Measurements from ENCODE around the gene TGFB1I1. TPM values are rescaled to one million over a fixed set of nuclear protein-coding genes. Genes with fewer than 3 reads are reported as not detected.
A peak's percentile ranks its signal among the peaks of the same experiment; 100 is the strongest.

The TGFB1I1 gene
- total and polyA plus RNA-seq, 2 of the 13 experiments (the other 11 are each of a cell fraction or from before 2014, with no cell fraction given), result 0.80 to 2.9 TPM

DNA sequence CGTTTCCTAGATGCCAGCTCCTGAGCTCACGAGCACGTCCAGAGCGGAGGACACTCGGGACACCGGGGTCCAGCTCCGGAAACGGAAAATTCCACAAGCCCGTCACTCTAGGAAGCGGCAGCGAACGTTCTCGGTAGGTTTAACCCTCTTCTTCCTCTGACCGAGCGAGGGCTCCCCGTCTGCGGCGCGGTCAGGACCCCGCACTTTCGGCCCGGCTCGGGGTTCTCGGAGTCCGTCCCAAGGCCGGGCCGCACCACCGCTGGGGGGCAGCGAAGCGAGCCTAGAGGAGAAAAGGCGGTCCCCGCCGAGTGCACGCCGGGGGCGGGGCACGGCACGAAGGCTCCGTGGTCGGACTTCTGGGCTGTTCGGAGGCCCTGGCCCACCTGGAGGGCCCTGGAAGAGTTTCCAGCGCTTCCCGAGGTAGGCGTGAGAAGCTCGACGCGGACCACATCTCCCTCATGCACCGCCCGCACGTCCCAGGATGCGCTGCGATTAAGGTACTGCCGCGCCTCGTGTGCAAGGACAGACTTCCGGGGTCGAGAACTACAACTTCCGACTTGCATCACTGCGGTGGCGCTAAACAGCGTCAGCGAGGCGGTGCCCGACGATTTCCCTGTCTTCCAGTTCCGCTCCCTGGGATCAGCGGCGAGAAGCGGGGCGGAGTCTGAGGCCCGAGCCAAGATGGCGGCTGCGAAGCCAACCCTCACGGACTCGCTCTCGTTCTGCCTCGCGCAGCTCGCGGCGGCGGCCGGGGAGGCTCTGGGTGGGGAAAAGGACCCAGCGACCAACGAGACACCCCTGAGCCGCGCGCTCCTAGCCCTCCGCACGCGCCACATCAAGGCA, 12.9 kb upstream of the TGFB1I1 start, which contains the start of gene ARMC5 (continued):
- TF ChIP-seq ZHX1 (CRISPR knock-in tag; IDR thresholded peaks at IDR 0.05; ENCODE audit: low read depth), result peak; percentile 99
- TF ChIP-seq E2F5 (CRISPR knock-in tag; conservative IDR thresholded peaks at IDR 0.05), result peak; percentile 83; the same call in 1 of the 2 replicates
- TF ChIP-seq, protein P1, sequence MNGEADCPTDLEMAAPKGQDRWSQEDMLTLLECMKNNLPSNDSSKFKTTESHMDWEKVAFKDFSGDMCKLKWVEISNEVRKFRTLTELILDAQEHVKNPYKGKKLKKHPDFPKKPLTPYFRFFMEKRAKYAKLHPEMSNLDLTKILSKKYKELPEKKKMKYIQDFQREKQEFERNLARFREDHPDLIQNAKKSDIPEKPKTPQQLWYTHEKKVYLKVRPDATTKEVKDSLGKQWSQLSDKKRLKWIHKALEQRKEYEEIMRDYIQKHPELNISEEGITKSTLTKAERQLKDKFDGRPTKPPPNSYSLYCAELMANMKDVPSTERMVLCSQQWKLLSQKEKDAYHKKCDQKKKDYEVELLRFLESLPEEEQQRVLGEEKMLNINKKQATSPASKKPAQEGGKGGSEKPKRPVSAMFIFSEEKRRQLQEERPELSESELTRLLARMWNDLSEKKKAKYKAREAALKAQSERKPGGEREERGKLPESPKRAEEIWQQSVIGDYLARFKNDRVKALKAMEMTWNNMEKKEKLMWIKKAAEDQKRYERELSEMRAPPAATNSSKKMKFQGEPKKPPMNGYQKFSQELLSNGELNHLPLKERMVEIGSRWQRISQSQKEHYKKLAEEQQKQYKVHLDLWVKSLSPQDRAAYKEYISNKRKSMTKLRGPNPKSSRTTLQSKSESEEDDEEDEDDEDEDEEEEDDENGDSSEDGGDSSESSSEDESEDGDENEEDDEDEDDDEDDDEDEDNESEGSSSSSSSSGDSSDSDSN (CRISPR knock-in tag; IDR thresholded peaks at IDR 0.05), result peak; percentile 87
- peak; percentile 10 for TF ChIP-seq ZNF224 (CRISPR knock-in tag; IDR thresholded peaks at IDR 0.05)
- peak; percentile 95 for TF ChIP-seq ZNF776 (CRISPR knock-in tag; IDR thresholded peaks at IDR 0.05)
- TF ChIP-seq SALL2 (CRISPR knock-in tag; IDR thresholded peaks at IDR 0.05), result peak; percentile 98
- TF ChIP-seq U2AF1 (optimal IDR thresholded peaks at IDR 0.05; ENCODE audit: low read depth, low read length), result peak; percentile 88
- peak; percentile 92 for TF ChIP-seq ZNF709 (CRISPR knock-in tag; IDR thresholded peaks at IDR 0.05)
- TF ChIP-seq SIN3B (IDR thresholded peaks at IDR 0.05; ENCODE audit: low read length), result no peak
- TF ChIP-seq, protein P2, sequence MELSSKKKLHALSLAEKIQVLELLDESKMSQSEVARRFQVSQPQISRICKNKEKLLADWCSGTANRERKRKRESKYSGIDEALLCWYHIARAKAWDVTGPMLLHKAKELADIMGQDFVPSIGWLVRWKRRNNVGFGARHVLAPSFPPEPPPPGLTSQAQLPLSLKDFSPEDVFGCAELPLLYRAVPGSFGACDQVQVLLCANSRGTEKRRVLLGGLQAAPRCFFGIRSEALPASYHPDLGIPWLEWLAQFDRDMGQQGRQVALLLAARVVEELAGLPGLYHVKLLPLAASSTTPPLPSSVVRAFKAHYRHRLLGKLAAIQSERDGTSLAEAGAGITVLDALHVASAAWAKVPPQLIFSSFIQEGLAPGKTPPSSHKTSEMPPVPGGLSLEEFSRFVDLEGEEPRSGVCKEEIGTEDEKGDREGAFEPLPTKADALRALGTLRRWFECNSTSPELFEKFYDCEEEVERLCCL (CRISPR knock-in tag; IDR thresholded peaks at IDR 0.05; ENCODE audit: borderline replicate concordance), result no peak; the same call in 1 of the 2 replicates
- TF ChIP-seq ZNF180 (CRISPR knock-in tag; IDR thresholded peaks at IDR 0.05; ENCODE audit: borderline replicate concordance, low read depth), result 0 out of 2 replicates have a peak, but pooled peaks have one; percentile 20
- TF ChIP-seq ZNF446 (CRISPR knock-in tag; IDR thresholded peaks at IDR 0.05), result no peak
- TF ChIP-seq SMC3 (IDR thresholded peaks at IDR 0.05; ENCODE audit: low read length), result no peak
- TF ChIP-seq, protein P3, sequence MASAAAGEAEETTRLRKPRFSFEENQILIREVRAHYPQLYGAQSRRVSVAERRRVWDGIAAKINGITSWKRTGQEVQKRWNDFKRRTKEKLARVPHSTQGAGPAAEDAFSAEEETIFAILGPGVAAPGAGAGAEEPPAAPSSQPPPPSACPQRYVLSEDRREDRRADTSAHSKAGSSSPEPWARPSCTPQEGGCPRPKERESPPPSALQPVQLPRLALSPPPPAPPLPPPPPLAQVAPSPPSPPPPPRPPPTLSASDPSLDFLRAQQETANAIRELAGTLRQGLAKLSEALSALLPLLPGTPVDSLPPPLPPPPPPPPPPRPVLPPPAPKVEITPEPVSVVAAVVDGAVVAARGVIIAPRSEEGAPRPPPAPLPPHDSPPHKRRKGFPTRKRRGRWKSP (CRISPR knock-in tag; IDR thresholded peaks at IDR 0.05), result peak; percentile 94
- TF ChIP-seq ZFP37 (CRISPR knock-in tag; IDR thresholded peaks at IDR 0.05; ENCODE audit: borderline replicate concordance), result peak; percentile 79; the same call in 1 of the 2 replicates
- TF ChIP-seq TCF7L2 (IDR thresholded peaks at IDR 0.05; ENCODE audit: low read depth, low read length), result no peak
- TF ChIP-seq, protein P4, sequence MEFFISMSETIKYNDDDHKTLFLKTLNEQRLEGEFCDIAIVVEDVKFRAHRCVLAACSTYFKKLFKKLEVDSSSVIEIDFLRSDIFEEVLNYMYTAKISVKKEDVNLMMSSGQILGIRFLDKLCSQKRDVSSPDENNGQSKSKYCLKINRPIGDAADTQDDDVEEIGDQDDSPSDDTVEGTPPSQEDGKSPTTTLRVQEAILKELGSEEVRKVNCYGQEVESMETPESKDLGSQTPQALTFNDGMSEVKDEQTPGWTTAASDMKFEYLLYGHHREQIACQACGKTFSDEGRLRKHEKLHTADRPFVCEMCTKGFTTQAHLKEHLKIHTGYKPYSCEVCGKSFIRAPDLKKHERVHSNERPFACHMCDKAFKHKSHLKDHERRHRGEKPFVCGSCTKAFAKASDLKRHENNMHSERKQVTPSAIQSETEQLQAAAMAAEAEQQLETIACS (CRISPR knock-in tag; IDR thresholded peaks at IDR 0.05), result peak; percentile 65; the same call in 1 of the 2 replicates
- TF ChIP-seq RORA (CRISPR knock-in tag; IDR thresholded peaks at IDR 0.05), result no peak
- TF ChIP-seq SATB2 (CRISPR knock-in tag; IDR thresholded peaks at IDR 0.05), result peak; percentile 84; the same call in 1 of the 2 replicates
